Activated CD4-positive, CD25-positive, alpha-beta regulatory T cell treated with anti-CD3 and anti-CD28 coated beads, Interleukin-2, amount 50 U/mL, for 16 hours (primary cell): ENCODE data around the gene ZNF605.
"Not testable (repeated sequence)": the region's sequence is repeated elsewhere in the genome, so short reads cannot be mapped to it uniquely, and the experiment has no call there.

Source experiments
- DNase-seq: peaks from one replicate; pipeline ENCODE4 v3.0.0-alpha.2; 2020; ENCODE audit warnings: low read depth, low spot score

Gene ZNF605

DNA sequence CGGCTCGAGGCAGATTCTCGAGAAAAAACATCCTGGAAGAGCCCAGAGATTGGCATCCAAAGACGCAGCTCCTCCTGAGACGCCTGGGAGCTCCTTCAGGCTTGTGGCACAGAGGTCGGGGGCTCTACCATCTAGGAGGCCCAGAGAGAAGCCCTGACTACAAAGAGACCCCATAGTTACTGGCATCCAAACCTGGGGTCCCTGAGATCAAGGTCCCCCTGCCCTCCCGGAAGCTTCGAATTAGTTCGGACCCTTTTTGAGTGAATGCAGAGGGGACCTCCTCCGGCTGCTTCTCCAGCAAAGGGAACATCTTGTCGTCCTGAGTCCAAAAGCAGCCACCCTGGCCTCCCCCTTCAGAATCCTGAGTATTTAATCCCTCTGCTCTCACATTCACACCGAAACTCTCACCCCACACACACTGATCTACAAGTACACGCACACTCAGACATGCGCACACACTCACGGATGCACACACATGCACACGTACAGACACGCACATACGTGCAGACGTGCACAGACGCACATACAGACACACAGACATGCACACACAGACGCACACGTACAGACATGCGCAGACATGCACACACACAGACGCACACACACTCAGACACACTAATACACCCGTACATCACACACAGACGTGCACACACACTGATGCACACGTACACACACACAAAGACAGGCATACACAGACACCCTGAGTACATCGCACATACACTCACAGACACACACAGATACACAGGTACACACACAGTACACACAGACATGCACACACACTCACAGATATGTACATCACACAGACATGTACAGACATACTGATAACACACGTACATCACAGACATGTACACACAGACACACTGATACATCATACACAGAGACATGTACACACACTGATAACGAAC lies 5.9 kb downstream of the ZNF605 start:
- no peak for DNase-seq

GRCh38 chr12:132948146-132949066 lies 7.7 kb downstream of the ZNF605 start:
- no peak for DNase-seq

- DNase-seq: no peak
Measured at GRCh38 chr12:132946246-132946820, 9.8 kb downstream of the ZNF605 start.

DNA sequence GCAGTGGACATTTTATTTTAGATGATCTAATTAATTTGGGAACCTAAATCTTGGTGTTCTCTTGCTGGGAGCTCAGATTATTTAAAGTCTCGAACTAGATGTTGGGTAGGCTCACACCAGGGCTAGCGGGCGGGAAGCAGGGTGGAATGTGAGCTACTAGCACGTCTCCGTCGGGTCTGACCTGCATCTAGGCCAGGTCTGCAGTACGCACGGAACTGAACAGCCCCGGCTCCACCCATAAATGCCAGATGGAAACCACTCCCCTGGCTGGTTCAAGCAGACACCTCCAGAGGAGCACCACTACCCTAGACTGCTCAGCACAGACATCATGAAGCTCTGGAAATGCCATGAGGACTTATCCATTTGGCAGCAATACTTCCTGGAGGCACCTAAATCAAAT lies 10.3 kb downstream of the ZNF605 start:
- DNase-seq: no peak

GRCh38 chr12:132942611-132943010 lies 13.5 kb downstream of the ZNF605 start:
- no peak for DNase-seq

- no peak for DNase-seq
Measured at GRCh38 chr12:132941336-132941954, 14.7 kb downstream of the ZNF605 start.

- no peak for DNase-seq
Measured at GRCh38 chr12:132940071-132940719, 15.9 kb downstream of the ZNF605 start.

DNA sequence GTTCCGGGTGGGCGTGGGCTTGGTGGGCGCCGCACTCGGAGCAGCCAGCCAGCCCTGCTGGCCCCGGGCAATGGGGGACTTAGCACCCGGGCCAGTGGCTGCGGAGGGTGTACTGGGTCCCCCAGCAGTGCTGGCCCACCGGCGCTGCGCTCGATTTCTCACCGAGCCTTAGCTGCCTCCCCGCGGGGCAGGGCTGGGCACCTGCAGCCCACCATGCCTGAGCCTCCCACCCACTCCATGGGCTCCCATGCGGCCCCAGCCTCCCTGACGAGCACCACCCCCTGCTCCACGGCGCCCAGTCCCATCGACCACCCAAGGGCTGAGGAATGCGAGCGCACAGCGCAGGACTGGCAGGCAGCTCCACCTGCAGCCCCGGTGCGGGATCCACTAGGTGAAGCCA lies 17.3 kb downstream of the ZNF605 start:
- not testable (repeated sequence) for DNase-seq

DNA sequence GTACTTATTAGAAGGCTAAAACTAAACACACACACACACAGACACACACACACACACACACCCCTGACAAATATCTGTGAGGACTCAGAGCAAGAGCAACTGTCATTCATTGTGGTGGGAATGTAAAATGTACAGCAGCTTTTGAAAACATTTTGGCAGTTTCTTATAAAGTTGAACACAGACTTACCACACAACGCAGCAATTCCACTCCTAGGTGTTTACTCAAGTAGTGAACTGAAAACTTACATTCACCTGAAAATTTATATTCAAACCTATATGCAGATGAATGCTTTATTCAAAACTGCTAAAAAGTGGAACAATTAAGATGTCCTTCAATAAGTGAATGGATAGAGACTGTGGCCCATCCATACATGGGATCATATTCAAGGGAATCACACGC lies 18.6 kb downstream of the ZNF605 start:
- no peak for DNase-seq

GRCh38 chr12:132936921-132937320 lies 19.2 kb downstream of the ZNF605 start:
- DNase-seq: not testable (repeated sequence)

- no peak for DNase-seq
Measured at GRCh38 chr12:132936163-132936562, 19.9 kb downstream of the ZNF605 start.

DNA sequence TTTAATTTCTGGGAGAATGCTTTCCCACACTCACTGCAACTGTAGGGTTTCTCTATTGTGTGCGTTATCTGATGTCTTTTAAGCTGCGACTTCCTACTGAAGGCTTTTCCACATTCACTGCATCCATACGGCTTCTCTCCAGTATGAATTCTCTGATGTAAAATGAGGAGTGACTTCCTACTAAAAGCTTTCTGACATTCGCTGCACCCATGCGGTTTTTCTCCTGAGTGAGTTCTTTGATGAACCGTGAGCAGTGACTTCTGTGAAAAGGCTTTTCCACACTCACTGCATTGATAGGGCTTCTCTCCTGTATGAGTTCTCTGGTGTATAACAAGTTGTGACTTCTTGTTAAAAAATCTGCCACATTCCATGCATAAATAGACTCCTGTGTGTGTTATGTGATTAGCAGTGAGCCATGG lies 29.7 kb downstream of the ZNF605 start:
- DNase-seq: no peak

GRCh38 chr12:132925597-132926414 lies 30.3 kb downstream of the ZNF605 start:
- no peak for DNase-seq

- no peak for DNase-seq
Measured at GRCh38 chr12:132924356-132924755, 31.8 kb downstream of the ZNF605 start.

DNA sequence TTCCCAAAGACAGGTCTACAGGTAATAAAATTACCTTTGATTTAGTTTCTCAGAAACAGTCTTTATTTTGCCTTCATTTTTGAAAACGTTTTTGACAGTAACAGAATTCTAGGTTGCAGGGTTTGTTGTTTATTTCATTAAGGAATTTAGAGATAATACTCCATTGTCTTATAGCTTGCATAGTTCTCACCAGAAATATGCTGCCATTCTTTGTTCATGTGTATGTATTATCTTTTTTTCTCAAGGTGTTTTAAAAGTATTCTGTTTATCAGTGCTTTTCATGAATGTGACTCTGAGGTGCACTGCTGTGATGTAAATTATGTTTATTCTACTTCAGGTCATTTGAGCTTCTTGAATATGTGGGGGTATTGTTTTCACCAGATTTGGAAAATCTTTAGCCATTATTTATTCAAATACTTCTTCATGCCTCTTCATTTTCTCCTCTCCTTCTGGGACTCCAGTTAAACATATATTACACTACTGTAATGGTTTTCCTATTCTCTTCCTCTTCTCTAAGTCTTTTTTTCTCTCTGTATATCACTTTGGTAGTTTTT lies 32.7 kb downstream of the ZNF605 start:
- DNase-seq: no peak

DNA sequence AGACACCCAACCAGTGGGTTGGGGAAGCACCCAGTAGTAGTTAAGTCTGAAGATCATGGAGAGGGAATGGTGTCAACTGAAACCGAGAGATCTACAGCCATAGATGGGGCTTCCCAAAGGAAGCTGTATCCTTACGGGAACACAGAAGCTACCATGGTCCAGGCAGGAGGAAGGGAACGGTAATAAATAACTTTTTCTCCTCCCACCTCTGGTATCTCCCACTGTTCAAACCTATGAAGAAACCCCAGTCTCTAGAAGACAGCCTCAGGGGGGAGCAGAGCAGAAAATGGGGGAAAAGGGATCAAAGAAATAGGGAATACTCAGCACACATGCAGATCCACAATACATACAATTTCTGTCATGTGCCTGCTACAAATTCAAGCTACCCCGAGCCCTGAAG lies 33.4 kb downstream of the ZNF605 start:
- DNase-seq: no peak

- DNase-seq: no peak
Measured at GRCh38 chr12:132921685-132922084, 34.4 kb downstream of the ZNF605 start.

- no peak for DNase-seq
Measured at GRCh38 chr12:132918680-132919079, 37.4 kb downstream of the ZNF605 start.

GRCh38 chr12:132909030-132909368 lies 47.1 kb downstream of the ZNF605 start:
- no peak for DNase-seq
